NB4 (cell line): Measurements from ENCODE around the gene CAMK2N1.

Experiments
- DNase-seq: peaks from one replicate; pipeline ENCODE4 v3.0.0; 2010; ENCODE audit warnings: low read depth
- H3K4me3 ChIP-seq: one replicate; pipeline ENCODE4 v1.5.1; 2011; ENCODE audit warnings: mild to moderate bottlenecking, low read depth, low read length, moderate library complexity
- MYC ChIP-seq: IDR thresholded peaks from 2 replicates; pipeline ENCODE4 v1.6.1; 2011; ENCODE audit warnings: low read depth, low read length
- POLR2A ChIP-seq: IDR thresholded peaks from 2 replicates; pipeline ENCODE4 v1.6.1; 2011; ENCODE audit warnings: mild to moderate bottlenecking; ENCODE audit not compliant: insufficient read length; ENCODE audit errors: extremely low read depth
- TF ChIP-seq, protein P1 (sequence below): IDR thresholded peaks from one replicate; pipeline ENCODE4 v1.5.1; 2012; ENCODE audit warnings: low read depth, low read length
- TF ChIP-seq, protein P2 (sequence below): IDR thresholded peaks from 2 replicates; pipeline ENCODE4 v1.6.1; 2011; ENCODE audit warnings: low read depth, low read length

Gene CAMK2N1

DNA sequence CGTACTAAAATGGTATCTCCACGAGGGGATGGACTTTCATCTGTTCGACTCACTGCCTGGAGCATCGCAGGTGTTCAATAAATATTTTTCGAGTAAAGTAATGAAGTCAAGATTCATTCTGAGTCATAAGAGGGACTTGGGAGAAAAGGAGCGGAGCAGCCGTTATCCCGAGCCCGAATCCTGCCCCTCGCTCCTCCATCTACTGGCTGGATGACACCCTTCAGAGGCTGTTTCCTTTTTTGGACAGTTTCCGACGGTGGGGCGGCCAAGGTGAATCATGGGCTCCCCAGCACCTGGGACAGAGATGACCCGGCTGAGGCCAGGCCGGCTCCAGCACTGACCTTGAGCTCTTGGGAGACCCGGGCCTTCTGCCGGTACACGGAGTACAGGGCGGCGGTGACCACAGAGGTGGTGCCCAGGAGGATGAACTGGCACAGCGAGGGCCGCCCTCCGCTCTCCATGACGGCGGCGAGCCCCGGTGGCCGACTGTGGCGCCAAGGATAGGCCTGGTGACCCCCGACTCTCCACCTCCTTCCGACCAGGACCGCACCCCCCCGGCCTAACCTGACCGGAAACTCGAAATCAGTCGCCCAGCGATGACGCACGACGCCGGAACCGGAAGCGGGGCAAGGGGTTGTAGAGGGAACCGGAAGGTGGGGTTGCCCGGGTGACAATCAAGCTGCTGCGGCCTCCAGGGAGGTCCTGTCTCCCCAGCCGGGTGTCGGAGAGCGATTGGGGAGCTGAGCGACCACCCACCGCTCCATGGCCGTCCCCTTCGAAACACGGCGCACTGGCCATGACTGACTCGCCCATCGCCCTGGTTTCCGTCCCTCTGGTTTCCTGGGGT is 21.8 kb upstream of the CAMK2N1 start, which contains the start of gene MUL1:
TSS of gene MUL1 (minus strand) at position 588 of the 847 bp plus-strand sequence. CDS start at position 461, 127 bp downstream.
- H3K4me3 ChIP-seq, result peak within 1 kb of the TSS; percentile 89
- peak; percentile 59 for TF ChIP-seq POLR2A
- TF ChIP-seq MYC, result no peak; the same call in 1 of the 2 replicates
- DNase-seq, result peak; percentile 92

DNA sequence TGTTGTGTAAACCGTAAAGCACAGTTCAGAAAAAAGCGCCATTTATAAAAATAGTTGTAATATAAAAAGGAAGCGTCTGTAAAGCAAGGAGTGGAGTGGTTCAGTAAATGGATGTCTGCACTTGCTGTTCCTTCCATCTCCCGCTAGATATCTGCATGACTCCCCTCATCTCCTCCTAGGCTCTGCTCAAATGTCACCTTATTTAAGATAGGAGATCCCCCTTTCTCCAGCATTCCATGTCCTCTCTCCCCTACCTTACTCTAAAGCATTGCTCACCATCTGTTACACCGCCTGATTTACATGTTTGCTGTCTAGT is 21.2 kb upstream of the CAMK2N1 start:
- peak overlapping the region; percentile 89 for H3K4me3 ChIP-seq
- no peak for DNase-seq
- TF ChIP-seq, protein P1, sequence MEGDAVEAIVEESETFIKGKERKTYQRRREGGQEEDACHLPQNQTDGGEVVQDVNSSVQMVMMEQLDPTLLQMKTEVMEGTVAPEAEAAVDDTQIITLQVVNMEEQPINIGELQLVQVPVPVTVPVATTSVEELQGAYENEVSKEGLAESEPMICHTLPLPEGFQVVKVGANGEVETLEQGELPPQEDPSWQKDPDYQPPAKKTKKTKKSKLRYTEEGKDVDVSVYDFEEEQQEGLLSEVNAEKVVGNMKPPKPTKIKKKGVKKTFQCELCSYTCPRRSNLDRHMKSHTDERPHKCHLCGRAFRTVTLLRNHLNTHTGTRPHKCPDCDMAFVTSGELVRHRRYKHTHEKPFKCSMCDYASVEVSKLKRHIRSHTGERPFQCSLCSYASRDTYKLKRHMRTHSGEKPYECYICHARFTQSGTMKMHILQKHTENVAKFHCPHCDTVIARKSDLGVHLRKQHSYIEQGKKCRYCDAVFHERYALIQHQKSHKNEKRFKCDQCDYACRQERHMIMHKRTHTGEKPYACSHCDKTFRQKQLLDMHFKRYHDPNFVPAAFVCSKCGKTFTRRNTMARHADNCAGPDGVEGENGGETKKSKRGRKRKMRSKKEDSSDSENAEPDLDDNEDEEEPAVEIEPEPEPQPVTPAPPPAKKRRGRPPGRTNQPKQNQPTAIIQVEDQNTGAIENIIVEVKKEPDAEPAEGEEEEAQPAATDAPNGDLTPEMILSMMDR, result no peak
- TF ChIP-seq POLR2A, result no peak
- TF ChIP-seq MYC, result no peak
- TF ChIP-seq, protein P2, sequence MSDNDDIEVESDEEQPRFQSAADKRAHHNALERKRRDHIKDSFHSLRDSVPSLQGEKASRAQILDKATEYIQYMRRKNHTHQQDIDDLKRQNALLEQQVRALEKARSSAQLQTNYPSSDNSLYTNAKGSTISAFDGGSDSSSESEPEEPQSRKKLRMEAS, result no peak

DNA sequence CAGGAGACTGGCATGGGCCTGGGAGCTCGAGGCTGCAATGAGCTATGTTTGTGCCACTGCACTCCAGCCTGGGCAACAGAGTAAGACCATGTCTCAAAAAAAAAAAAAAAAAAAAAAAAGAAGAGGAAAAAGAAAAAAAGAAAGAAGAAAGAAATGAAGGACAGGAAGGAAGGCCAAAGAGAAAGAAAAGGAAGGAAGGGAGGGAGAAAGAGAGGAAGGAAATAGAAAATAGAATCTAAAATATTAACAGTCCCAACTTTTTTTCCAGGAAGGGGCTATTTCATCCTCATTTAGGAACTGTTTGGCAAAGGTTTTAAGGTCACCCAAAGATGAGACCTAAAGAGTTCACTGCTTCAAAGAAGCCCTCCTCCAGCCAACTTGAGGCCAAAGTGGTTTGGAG is 19.5 kb upstream of the CAMK2N1 start:
- TF ChIP-seq, protein P1, result no peak
- TF ChIP-seq POLR2A, result no peak
- no peak for TF ChIP-seq MYC
- TF ChIP-seq, protein P2, result no peak

DNA sequence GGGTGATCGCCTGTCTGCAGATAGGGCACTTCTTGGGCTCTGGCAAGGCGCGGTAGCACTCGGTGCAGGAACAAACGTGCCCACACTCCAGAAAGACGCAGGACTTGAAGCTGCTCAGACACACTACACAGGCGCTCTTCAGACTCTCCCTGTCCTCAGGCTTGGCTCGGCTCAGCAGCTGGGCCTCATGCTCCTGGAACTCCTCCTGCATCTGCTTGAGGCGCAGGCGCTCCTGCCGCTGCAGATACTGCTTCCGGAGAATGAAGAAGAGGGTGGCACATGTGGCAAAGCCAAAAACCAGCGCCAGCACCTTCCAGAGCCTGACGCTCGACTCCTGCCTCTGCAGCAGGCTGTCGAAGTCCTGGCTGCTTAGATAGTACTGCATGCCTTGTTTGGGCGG is 14.7 kb upstream of the CAMK2N1 start:
- no peak for DNase-seq
- TF ChIP-seq, protein P1, result no peak
- TF ChIP-seq MYC, result no peak
- no peak for TF ChIP-seq POLR2A
- TF ChIP-seq, protein P2, result no peak
- no peak overlapping the region for H3K4me3 ChIP-seq

More for the DNA sequence above, 19.5 kb upstream of the CAMK2N1 start:
- DNase-seq, result no peak
- H3K4me3 ChIP-seq, result no peak overlapping the region

DNA sequence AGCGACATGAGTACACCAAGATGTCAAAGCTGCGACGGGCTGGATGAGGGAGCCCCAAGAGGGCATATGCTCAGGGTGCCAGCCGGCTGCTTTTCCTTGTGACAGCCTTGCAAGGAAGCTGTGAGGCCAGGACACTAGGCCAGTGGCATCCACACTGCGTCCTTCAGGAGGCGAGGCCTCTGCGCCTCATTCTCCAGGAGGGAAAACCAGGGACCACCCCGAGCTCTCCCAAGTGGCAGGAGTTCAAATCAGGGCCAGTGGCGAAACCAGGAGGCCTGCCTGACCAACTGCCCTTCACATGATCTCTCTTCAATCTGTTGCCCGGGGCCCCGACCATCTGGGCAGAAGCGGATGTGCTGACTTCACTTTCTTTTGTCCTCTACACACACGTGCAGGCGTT is 13.7 kb upstream of the CAMK2N1 start:
- TF ChIP-seq MYC, result no peak
- TF ChIP-seq, protein P1, result no peak
- no peak for TF ChIP-seq POLR2A
- TF ChIP-seq, protein P2, result no peak
- DNase-seq, result no peak
- H3K4me3 ChIP-seq, result no peak overlapping the region

DNA sequence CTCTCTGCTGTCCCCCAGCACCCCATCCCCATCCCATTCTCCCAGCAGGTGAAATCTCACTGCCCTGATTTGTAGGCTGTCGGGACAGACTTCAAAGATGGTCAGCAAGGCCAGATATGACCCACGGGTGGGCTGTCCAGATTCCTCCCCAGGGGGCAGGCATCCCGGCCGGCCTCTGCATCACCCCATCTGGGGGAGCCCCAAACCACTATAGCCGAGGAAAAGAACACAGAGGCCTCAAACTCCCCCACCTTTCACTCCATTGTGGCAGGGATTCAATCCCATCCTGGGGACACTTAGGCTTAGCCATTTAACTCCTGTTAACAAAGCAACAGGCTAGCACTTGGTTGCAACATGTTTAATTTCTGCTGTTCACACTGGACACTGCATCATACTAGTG is 13.1 kb upstream of the CAMK2N1 start:
- TF ChIP-seq, protein P1, result no peak
- TF ChIP-seq, protein P2, result no peak
- TF ChIP-seq MYC (no peak), POLR2A (no peak)
- DNase-seq, result no peak

More for the DNA sequence above, 13.1 kb upstream of the CAMK2N1 start:
- no peak overlapping the region for H3K4me3 ChIP-seq
